ENCODE results near the gene SPRYD3.

The SPRYD3 gene

DNA sequence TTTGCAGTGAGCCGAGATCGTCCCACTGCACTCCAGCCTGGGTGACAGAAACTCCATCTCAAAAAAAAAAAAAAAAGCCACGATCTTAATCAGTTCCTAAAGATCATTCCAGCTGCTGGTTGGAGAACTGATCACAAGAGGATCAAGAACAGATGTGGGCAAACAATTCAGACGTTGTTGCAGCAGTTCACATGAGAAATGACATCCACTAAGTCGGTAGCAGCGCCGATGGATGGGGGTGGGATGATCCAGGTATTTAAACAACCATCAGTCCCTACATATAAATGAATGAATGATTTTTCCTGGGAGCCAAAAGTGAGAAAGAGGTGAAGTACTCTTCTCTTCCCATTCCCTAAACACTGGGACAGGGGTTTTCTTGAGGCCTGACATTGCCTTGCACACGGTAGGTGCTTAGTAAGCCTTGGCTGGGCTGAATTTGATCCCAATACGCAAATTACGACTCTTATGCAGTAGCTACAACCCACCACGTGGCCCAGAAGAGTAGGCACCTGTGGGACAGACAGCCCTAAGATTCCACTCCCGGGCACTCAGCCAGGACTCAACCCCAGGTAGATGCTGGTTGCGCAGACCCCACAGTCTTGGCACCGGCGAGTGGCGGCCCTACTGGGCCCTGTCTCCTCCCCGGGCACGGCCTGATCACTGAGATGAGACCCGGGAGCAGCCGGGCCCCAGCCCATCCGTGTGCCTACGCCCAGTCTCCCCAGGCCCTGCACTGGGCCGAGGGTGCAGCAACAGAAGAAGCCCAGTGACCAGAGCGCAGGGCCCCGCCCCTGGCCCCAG lies 565 bp downstream of the SPRYD3 start:
- peak; percentile 84 for DNase-seq (ENCODE audit: low spot score)

DNA sequence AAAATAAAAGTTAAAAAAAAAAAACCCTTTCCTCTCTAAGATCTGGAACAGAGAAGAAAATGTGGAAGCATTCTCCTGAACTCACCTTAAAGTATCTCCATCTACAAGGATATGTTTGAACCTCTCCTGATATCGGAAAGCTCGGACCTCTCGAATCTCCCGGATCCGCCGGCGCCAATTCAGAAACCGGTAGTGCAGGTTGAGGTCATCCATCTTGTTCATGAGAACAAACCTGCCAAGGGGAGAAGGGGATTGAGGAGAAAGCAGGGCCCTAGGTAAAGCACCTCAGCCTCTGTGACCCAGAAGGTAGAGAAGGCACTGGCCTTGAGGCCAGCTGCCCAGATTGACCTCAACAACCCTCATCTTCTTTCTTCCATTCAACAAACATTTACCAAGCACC lies 2.2 kb downstream of the SPRYD3 start:
- DNase-seq (ENCODE audit: low spot score) = no peak

DNA sequence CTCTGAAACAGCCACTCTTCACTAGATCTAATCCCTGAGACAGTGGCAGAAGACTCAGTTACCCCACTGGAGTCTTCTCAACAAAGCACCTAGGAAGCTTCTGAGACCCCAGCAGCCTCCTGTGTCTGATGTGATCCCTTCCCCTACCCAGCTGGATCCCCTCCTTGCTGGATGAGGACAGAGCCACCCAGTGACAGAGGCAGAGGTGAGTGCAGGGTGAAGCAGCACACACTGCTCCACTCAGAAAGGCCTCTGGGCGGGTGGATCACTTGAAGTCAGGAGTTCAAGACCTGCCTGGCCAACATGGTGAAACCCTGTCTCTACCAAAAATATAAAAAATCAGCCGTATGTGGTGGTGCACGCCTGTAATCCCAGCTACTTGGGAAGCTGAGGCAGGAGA lies 2.7 kb downstream of the SPRYD3 start:
- DNase-seq (ENCODE audit: low spot score) = no peak

DNA sequence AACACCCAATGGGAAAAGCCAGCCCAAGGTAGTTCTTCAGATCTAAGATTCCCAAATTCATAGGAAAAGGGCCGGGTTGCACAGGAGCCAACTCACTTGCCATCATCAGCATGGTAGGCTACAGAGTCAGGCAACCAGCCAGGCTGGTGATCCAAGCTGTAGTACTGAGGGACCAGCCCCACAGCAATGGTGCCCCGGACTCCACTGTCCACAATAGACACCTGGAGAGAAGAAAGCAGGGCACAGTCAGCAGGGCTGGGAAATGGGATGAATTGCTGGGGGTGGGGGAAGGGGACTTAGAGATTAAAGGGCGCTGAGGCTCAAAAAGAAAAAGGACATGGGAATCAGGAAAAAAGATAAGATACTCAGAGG lies 4.2 kb downstream of the SPRYD3 start:
- no peak for DNase-seq (ENCODE audit: low spot score)

DNA sequence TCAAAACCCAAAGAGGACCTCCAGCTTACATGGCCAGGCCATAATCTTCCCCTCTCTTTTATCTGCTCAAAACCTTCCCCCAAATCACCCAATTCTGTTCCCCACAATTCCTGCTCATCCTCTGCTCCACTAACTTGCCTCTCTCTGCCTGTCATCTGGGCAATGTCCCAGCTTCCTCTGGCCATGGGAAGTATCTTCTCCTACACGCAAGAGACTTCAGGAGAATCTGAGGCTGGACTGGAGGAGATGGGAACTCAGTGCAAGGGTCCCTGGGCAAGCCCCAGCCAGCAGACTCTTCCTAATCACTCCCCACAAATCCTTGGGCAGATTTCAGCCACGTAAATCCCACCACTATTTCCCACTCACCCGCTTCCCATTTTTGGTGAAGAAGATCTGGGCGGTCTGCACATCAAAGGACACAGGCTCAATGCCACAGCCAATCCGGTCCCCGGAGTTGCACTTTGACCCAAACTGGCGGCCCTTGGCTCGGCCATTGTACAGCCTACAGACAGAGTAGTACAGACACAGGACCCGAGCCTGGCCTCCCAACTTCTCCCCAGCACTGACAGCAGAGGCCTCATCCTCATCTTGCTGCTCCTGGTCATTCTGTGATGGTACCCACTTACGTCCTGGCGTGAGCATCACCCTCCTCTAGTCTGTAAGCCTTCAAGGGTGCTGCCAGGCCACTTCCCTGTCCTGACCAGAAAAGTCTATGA lies 4.7 kb downstream of the SPRYD3 start:
- DNase-seq (ENCODE audit: low spot score) = no peak

DNA sequence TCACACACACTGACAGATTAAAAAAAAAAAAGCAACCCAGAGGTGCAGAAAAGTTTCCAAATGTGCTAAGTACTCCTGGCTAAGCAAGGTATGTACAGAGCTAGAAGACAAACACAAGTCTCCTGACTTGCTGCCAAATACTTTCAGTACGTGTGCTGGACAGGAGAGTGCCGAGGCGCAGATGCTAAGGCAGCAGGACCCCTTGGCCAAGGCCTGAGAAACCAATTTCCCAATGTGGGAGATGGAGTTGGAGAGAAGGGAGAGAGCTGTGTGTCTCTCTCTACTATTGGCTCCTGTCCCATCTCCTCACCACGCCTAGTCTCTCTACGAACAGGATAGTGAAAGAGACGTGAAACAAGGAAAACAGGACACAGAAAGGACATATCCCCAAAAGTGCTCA lies 5.3 kb downstream of the SPRYD3 start:
- no peak for DNase-seq (ENCODE audit: low spot score)

DNA sequence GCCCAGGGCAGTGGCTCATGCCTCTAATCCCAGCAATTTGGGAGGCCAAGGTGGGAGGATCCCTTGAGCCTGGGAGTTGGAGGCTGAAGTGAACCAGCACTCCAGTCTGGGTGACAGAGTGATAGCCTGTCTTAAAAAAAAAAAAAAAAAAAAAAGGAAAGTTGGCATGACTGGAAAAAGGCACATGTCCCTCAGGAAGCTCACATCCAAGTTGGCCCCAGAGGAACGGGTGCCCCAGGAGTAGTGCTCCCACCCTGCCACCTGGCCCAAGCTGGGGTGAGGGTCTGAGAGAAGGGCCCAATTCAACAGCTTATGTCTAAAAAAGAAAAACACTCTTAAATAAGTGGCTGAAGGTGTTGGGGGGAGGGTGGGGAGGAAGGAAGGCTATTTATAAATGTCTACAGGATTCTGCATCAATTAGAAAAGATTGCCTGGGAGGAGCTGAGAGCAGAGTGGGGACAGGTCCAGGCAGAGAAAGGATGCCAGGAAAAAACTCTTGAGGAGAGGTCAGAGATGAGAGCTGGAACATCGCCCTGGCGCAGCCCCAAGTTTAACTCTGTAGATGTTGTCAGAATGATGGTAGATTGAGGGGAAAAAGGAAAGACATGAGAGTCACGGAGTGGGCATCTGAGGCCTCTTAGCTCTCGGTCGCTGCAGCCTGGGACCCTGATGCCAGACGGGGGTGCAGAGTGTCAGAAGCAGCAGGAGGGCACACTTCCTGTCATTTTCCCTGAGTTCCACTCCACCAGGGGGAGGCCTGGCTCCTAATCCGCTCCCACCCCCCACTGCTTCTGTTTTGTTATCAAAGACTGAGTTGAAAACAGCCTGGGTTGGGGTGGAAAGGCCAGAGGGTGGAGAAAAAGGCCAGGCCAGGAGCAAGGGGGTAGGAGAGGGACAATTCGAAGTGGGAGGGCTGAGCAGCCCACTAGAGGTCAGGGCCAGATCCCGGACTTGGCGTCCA lies 7.3 kb downstream of the SPRYD3 start:
- no peak for DNase-seq (ENCODE audit: low spot score)

DNA sequence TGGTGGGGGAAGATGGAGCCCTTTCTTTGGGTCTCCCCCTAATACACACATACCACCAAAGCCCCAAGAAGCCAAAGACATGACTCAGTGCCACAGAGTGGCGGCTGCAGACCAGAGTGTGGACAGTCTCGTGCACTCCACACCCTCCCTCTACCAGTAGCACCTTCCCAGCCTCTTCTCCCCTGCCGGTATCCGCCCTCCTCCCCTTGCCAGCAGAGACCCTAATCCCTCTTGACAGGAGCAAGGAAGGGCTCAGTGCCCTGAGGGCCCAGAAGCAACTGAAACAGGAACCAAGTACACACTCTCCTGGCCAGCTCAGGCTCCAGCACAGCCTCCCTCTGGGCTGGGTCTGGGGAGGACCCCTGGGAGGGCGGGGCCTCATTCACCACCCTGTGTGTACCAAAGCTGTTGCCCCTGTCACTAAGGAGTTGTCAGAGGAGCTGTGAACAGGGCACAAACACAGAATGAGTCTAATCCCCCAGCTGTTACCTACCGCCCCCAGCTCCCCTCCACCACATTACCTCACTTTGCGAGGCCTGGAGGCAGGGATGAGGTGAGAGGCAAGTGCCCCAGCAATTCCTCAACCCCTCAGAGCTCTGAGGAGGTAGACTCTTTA lies 8.2 kb downstream of the SPRYD3 start:
- DNase-seq (ENCODE audit: low spot score) = peak; percentile 36

DNA sequence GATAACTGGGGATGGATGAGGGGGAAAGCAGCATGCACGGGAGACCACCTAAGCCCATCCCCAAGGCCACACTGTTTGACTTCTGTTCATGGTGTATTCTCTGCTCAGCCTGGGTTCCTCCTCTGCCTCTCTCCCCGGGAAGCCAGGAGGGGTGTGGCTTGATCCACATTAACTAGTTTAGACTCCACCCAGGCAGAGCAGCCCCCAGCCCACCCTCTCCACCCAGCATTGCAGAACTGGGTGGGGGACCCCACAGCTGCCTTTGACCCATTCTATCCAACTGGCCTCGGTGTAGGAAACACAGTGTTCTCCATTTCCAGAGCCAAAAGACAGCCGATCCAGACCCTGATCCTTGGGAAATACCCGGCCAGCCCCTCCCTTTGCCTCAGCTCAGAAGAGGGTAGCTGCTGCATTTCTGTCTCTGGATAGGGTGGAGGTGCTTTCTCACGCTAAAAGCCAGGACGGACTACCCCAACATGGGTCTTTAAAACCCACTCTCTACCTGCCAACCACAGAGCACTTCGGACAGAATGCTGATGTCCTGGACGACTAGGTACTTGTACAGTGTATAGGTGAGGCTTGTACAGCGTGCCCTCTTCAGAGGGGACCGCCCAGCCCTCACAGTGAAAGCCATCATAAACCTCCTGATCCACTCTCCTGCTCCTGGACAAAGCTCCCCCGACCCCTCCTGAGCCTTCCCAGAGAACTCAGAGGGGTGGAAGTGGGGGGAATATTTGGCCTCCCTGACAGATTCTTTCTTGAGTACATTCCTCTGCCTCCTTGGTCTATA lies 9.4 kb downstream of the SPRYD3 start:
- no peak for DNase-seq (ENCODE audit: low spot score)

DNA sequence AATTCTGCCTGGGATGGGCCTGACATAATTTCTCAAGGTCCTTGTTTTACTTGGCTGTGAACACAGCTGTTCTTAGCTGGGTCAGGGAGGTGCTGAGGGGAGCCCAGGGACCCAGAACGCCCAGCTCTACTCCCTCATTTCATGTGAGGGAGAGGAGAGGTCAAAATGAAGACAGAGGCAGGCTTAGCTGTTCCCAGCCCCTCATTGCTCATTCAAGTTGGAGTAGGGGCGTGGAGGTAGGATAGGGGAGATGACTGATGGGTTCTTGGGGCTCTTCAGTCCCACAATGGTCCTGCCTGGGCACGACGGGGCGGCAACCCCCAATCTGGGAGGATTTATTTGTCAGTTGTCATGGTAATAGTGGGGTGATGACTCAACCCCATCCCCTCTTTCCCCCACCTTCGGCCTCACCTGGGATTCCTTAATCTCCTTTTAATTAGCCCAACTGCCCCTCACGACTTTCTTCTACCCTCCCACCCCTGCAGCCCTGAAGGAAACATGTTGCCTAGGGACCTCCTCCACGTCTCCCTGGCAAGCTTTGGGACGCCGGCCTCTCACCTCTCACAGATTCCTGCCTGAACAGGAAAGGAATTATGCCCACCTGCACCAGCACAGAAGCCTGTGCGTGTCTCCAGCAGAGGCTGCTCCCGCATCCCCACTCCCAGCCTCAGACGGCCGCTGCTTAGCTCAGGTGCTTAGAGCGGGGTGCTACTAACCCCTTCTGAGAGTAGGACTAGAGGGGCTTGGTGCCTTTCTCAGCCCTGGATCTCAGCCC lies 10.2 kb downstream of the SPRYD3 start:
- DNase-seq (ENCODE audit: low spot score) = no peak

DNA sequence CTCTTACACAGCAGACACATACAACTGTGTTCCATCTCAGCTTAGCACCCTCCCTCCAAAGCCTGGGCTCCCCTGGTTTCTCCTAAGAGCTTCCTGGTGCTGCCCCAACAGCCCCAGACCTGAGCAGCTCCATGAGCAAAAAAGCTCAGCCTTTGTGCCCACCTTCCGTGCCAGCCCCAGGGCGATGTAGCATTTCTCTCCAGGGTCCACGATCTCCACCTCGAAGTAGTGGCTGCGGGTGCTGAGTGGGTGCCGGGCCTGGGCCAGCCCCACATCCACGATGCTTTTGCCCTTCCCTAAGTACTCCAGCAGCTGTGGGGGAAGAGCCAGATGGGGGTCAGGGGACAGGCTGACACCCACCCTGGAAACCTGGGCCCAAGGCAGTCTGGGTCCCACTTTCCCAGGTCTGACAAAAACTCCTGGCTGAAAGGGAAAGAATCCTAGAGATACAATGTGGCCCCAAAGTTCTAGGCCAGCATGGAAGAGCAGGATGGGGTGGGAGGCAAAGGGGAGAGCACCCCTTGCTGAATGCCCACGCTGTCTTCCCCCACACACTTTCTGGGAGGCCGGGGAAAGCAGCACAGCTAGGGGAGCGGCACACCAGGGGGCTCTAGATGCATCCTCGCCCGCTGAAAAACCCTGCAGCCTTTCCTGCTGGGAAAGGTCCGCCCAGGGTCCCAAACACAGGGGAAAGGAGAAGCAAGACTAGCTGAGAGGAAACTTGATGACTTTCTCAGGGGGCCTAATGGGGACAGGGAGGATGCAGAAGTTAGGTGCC lies 11.0 kb downstream of the SPRYD3 start:
- DNase-seq (ENCODE audit: low spot score) = no peak

DNA sequence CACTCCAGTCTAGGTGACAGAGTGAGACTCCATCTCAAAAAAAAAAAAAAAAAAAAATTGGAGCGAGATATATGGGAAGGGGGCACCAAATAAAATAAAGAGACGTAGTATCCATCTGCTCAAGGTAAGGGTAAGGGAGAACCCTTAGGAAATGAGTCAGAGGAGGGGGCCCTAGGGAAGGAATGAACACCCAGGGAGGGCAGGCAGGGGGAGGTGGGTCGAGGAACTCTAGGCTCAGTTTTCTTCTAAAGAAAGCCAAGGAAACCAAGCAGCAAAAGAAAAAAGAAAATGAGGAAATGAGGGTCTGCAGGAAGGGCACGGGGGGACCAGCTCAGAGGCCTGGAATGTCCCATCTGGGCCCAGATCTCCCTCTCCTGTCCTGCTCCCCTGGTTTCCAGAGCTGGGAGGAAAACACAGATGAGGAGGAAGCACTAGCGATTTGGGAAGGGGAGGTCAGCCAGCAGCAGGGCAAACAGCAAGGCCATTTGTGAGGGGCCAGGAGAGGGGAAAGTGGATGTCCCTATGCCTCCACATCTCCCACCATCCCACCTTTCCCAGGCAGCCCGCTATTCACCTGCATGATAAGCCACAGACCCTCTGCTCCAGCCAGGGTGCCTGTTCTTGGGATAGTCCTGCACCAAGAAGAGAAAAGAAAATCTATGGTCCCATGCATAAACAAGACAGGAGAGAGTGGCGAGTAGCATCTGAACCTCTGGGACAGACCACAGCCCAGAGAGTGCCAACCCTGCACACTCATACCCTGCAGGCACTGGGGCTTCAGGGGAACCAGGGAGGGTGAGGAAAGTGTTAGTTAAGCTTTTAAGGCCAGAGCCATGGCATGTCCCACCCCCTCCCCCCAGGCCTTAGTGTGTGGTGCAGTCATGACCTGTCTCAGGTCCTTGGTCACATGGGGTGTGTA lies 11.9 kb downstream of the SPRYD3 start:
- DNase-seq (ENCODE audit: low spot score) = no peak

DNA sequence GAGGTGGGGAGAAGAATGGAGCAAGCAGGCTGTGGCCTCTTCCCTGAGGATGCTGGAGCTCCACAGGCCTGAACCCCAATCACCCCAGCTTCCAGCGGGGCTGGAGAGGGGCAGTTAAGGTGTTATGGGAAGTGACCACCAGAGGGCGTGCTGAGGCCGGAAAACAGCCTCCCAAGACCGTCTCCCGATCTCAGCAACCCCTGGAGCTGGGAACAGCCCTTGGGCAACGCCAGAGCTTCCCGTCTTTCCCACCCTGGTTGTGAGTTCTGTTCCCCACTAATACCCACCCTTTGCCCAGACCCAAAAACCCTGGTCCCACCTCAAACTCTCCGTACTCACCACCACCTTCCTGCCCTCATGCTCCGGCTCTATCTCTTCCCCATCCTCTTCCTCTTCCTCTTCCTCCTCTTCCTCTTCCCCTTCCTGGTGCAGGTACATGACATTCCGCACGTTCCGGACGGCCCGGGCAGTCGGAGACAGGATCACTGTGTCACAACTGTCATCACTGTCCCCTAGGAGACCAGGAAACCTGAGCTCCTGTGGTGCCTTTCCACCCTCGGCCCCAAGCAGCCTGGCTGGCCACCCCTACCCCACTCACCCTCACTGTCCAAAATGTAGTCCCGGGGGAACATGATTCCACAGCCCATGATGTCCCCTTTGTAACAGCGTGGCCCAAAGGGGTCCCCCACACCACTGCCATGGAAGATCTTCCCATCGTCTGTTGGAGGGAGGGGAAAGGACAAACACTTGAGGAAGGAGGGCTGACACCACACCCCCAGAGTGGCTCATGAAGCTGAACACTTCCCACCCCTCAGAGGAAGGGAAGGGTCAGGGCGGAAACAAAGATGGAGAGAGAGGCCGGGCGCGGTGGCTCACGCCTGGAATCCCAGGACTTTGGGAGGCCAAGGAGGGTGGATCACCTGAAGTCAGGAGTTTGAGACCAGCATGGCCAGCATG lies 12.9 kb downstream of the SPRYD3 start:
- peak; percentile 67 for DNase-seq (ENCODE audit: low spot score)

DNA sequence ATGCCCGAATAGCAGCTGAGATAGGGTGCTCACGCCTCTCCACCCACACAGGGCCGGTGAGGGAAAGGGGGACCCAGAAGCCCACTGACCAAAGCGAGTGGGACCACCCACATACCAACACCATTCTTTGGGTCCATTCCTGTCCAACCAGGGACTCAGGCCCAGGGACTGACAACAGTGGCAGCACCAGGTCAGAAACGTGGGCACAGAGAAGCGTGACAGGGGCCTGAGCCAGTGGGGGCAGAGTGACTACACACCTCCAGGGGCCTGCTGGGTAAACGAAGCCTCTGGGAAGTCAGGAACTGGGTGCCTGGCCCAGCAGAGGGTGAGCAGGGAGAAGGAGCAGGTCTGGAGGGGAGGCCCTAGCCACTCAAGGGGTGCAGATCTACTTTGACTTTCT lies 13.7 kb downstream of the SPRYD3 start:
- DNase-seq (ENCODE audit: low spot score) = no peak

DNA sequence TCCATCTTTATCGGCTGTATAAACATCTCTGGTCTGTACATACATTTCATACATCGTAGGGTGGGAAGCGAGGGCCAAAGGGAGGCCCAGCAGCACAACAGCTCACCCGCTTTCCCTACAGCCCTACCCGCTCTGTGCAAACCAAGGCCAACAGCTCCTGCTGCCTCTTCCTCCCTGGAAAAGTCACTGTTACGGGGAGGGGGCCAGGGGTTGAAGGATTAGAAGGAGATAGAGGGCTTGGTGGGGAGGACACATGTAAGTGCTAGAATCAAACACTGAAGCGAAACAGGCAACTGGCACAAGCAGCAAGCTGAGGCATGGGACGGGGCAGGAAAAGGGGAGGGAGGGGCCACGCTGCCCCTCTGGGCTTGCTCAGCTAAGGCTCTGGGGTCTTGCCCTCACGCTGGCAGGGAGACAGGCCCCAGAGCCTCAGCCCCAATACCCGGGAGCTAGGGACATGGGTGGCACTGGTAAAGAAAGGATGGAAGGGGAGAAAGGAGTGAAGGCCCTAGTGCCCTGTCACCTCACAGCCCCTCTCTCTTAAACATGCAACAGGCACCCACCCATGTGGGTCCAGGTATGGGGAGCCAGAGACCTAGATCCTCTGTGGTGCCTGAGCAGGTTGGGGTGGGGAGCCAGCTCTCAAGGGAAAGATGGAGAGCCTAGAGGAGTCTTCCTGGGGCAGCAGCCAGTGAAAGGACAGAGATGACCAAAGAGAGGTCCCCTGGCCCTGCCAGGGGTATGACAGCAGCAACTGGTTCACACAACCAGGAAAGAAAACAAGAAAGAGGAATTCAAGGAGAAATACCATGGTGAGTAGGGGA lies 14.4 kb downstream of the SPRYD3 start:
- DNase-seq (ENCODE audit: low spot score) = no peak

Data from NAMALWA (cell line).